Mesenteric fat pad (tissue), 1 donor: ENCODE results near the gene CEP162. TPM values are rescaled to one million over a fixed set of nuclear protein-coding genes. Genes with fewer than 3 reads are reported as not detected.
"Not testable (repeated sequence)": the region's sequence is repeated elsewhere in the genome, so short reads cannot be mapped to it uniquely, and the experiment has no call there.

Experiments
- DNase-seq: peaks from one replicate; pipeline ENCODE4 v3.0.0-alpha.2; 2020; ENCODE audit warnings: low spot score
- long read RNA-seq: library from polyadenylated mRNA; unstranded; transcript quantifications from one replicate; pipeline ENCODE4 v2.0.0, GENCODE V29; 2020
- total RNA-seq: library from RNA; stranded (reverse); fragmentation: NEBNext Ultra II Directional; extraction: Animal tissue kit (Norgen Biotek cat#: 25700); gene quantifications from one replicate; pipeline ENCODE4 v1.2.1, GENCODE V29; 2021
- donor health status: DM: yes; HTN: yes; CAD: no.

CEP162 gene, protein sequence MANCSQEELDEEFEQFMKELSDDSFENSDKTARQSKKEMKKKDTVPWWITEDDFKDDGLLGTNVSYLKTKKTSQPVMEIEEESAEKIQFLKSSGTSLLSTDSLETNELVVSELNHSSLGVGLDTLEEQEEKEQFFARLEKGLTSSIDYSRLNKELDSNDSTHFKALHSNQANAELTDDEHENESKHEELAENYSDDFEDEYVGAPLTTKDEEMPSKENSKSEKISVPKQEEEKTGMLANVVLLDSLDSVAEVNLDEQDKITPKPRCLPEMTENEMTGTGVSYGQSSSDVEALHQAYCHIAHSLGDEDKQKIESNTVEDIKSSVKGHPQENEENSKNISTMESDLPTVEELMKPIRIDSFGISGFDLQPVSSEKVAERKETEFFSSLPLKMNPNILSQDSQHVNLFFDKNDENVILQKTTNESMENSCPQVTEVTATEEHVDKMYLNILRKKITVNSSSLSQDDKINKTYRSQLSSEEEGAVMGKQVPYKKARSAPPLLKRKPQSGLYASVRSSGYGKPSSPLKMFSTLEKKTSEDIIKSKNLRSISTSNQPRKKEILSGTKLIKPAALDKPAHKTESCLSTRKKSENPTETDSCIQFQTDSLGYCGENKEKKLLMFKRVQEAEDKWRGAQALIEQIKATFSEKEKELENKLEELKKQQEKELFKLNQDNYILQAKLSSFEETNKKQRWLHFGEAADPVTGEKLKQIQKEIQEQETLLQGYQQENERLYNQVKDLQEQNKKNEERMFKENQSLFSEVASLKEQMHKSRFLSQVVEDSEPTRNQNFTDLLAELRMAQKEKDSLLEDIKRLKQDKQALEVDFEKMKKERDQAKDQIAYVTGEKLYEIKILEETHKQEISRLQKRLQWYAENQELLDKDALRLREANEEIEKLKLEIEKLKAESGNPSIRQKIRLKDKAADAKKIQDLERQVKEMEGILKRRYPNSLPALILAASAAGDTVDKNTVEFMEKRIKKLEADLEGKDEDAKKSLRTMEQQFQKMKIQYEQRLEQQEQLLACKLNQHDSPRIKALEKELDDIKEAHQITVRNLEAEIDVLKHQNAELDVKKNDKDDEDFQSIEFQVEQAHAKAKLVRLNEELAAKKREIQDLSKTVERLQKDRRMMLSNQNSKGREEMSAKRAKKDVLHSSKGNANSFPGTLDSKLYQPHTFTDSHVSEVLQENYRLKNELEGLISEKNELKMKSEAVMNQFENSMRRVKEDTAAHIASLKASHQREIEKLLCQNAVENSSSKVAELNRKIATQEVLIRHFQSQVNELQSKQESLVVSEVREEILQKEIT (N-terminal part only)
- 5.4 TPM for total RNA-seq
- long read RNA-seq, partial matches to known transcripts: 5 of 8 reads
- long read RNA-seq, other reads (novel, unspliced or antisense): 3 of 8 reads

DNA sequence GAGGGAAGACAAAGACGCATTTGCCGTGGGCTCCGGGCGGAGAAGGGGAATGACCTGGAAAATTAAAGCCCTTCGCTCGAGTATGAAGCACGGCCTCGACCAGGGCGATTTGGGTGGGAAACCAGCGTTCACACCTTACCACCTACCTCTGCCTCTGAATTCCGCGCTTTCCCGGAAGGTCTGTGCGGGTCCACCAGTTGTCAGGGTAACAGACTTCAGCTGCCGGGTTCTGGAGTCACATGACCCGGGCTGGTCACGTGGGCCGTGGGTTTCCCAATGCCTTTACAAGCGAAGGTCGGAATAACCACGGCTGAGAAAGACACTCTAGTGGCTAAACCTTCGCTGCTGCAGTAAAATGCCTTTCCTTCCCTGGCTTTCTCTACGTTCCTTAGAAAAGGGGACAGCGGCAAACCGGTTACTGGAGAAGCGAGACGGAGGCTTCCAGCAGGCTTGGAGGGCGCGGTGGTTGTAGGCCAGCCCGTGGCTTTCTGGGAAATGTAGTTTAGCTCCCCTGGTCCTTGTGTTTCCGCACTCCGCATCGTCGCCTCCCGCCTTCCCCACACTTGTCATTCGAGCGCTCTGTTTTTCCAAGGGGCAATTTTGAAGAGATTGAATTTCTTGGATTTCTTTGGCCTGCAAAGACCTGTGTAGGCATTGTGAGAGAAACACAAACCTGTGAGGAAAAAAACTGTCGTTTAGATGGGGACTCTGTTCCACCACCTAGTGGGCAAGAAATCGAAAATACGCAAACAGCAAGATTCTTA lies at the start of gene CEP162:
CEP162 (minus strand) TSS at position 210 of the 764 bp plus-strand sequence. CDS start 1,250 bp downstream, outside the sequence.
- peak; percentile 96 for DNase-seq

- DNase-seq: no peak
Observed at GRCh38 chr6:84274856-84275255, 47.4 kb upstream of the CEP162 start.

DNA sequence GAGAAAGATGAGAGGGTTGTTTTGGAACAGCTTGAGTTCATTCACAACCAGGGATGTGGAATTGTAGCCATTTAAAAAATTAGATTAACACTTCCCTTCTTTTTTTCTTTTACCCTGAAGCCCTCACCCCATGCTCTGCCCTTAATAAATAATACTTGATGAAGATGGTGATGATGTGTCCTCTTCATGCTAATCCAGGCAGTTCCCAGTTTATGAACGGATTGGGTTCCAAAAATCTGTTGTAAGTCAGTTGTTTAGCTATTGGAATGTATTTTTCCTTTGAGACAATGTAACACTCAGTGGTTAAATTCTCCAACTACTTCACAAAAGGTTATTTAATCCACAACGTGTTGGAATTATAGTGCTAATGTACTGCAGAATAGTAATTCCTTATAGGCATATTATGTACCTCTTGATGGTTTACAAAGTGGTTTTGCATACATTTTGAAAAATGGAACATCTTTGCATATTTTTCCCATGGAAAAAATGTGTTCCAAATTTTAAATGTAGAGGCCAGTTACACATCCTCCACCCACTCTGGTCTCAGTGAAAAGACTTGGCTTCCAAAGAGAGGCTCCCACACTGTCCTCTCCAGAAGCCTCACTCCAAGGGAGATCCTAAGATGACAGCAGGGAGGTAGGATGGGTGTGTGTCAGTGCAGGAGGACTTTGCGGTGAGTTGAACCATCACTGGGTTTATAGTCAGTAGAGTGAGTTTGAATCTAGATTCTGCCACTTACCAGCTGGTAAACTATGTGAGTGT lies 45.8 kb upstream of the CEP162 start:
- no peak for DNase-seq

DNA sequence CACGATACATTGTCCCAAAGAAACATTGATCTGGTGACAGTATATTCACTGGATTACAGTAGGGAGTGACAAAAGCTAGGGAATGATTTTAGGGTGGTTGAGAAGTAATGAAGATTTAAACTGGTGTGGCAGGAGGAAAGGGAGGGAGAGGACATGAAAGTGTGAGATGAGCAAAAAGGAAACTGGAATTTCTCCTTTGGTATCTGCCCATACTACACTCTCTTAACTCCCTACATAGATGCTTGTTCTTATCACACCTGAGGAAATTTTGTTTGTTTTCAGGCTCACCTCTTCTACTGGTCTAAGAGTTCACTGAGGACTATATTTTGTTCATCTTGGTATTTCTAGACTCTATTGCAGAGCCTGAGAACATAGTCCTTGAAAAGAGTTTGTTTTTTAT lies 44.9 kb upstream of the CEP162 start:
- DNase-seq: no peak

DNA sequence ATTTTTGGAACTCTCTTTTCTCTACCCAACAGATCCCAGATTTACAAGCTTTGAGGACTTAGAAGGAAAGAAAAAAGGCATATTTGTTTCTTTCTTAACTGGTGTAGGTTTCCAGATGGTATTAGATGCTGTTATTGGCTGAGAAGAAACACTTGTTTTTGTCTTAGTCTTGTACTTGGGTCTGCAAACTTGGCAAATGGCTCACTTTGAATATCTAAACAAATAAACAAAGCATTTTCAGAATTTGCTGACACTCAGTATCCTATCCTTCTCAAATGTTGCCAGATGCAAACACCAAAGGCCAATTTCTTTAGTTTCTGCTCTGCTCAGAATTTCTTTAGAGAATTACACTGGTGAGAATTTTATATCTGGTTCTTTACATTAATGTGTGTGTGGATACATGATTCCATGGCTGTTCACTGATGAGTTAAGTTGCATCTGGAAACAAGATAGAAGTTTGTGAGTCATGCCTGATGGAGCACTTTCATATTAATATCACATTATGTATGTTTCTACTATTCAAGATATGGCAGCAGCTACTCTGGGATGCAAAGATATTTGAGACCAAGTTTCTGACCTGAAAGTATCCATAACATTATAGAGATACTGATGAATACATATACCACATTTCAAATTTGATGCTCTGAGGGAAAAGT lies 43.7 kb upstream of the CEP162 start:
- DNase-seq: no peak

DNA sequence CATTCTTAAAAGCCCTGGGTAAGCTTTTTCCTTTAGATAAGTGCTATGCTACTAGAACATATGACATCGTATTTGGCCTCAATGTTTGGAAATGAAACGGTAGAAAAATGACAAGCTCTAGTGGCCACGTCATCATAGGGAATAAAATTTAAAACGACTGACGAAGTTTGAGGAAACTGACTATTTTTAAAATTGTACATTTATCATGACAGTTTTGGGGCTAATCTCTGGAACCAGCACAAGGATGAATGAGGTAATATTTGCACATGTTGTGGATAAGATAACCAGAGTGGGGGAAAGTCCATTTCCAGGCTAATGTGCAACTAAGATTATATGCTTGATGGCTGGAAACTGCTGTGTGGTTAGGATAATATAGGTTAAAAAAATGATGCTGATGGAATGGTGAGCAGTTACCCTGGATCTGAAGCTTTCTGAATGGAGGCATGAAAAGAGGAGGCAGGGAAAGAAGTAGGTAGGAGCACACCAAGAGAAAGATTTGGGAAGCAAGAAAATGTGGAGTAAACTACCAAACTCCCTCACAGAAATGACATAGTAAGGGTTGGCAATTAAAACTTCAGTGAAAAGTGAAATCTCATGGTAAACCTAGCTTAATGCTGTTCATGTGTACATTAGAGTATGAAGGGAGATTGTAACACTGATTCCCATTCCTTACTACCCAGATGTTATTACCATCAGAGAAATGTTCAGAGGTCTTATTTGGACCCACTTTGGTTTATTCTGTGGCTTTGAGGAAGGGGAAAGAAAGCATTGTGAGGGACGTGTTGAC lies 42.7 kb upstream of the CEP162 start:
- DNase-seq: no peak

DNA sequence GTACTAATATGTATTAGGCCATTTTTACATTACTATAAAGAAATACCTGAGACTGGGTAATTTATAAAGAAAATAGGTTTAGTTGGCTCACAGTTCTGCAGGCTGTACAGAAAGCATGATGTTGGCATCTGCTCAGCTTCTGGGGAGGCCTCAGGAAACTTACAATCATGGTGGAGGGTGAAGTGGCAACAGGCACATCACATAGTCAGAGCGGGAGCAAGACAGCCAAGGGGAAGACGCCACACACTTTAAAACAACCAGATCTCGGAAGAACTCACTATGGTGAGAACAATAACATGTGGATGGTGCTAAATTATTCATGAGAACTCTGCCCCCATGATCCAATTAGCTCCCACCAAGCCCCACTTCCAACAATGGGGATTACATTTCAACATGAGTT lies 41.3 kb upstream of the CEP162 start:
- DNase-seq: no peak

GRCh38 chr6:84263557-84263956 lies 36.1 kb upstream of the CEP162 start:
- no peak for DNase-seq

DNA sequence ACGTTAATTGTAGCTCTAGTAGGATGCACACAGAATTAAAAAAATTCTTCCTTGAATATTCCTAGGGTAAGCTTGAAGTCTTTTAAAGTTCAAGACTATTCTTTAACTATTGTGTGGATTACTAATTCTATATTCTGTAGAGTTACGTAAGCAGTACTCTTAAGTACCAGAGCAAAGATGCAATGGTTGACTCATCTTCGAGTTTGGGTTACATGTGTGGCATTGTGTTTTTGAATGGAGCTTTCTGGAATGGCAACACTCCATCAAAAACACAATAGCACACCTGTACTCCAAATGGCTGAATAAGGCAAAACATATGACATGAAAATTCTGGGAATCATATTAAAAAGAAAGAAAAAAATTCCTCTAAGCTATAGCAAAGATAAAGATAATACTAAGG lies 33.5 kb upstream of the CEP162 start:
- no peak for DNase-seq

DNA sequence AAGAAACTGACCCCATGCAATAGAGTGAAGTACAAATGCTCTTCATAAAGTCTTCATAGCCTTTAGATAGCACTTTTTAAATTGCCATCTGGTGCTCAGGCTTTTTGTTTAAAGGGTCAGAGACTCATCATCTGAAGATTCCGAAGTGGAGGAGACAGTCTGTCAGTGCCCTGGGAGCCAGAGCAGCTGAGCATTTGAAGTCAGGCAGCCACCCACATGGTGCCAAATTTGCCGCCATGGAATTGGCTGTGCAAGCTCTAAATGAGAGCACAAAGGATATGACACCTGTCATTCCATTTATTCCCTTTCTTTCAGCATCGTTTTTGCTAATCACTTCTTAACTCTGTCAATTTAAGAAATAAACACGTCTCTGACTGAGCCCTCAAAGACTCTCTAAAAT lies 32.8 kb upstream of the CEP162 start:
- no peak for DNase-seq

DNA sequence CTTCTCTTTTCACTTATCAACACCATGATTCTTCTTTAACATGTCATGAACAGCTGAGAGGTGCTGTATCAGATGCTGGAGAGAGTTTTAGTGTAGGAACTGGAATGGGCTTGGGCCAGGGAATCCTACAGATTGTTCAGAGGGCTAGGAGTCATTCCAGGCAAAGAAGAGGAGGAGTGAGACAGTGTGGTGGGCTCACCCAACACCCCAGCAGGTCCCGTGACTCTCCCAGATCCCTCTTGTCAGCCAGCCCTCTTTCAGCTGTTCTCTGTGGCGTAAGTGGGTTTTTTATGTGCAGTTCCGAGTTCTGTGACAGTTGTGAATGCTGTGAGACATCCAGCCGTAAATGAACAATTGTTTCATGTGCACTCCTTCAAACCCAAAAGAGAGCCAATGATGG lies 31.4 kb upstream of the CEP162 start:
- no peak for DNase-seq

DNA sequence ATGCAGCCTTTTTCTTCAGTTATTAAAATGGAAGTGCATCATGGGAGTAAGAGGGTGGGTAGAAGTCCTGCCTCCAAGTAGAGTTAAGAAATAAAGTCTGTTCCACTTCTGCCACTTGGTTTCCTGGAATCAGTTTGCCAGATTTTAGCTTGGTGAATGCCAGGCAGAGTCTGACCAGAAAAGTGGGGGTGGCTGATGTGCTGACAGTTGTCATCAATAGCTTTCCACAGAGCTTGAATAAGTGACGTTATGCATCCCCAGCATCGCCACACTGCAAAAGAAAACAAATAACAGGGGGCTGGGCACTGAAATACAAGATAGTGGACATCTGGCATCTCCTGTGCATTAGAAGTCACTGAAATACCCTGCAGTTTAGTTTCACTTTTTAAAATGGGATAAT lies 30.8 kb upstream of the CEP162 start:
- no peak for DNase-seq

DNA sequence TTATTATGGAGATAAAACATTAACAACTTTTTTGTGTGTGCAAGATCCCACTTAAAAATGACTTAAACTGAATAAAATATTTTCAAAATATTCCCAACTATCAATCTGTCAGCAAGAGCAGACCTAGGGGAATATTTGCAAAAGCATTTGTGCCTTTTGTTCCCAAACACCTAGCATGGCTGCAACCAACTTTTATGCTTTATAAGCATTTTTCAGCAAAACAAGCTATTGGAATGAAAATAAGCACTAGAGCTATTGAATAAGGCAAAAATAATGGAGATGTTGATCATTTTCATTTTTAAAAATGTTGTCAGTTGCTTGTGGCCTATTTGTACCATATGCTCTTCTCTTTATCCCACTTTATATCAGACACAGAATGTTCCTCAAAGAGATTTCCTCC lies 28.2 kb upstream of the CEP162 start:
- no peak for DNase-seq

DNA sequence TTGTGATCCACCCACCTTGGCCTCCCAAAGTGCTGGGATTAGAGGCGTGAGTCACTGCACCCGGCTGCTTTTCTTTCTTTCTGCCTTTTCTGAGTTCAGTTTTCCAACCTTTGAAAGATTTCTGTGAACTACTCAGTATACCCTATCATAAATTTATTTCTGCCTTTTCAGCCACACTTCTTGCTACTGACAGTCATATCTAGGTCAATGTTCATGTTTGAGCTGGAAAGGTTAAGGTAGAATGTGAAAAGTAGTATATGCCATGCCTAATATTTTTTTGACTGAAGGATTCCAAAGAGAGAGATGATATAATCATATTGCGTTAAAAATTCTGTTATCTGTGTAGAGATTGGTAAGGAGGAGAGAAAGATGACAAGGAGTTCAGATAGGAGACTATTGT lies 25.9 kb upstream of the CEP162 start:
- DNase-seq: no peak

DNA sequence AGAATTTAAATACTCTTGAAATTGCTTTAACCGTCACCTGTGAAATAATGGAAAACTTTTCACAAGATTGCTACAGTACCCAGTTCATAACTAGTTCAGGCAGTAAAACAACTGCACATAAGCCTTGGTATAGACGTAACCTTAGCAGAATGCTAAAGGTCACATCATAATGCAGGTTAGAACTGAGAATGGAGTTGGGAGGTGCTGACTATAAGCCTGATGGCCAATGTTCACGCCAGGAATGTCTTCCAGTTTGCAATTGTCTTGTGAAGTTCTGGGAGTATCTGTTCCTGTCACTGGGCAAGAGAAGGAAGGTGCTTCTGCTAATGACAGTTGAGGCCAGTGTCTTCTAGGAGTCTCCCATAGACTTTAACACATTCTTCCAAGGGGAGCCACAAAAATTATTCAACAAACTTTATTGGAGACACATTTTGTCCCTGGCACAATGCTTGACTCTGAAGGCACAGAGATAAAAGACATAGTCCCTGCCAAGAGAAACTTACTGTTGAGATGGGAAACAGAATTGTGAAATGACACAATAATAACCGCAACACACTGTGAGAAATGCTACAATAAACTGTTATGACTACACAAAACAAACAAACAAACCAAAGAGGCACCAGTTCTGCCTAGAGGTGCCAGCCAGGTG lies 24.6 kb upstream of the CEP162 start:
- no peak for DNase-seq

GRCh38 chr6:84249724-84250123 lies 22.3 kb upstream of the CEP162 start:
- no peak for DNase-seq

GRCh38 chr6:84244416-84245081 lies 17.1 kb upstream of the CEP162 start:
- not testable (repeated sequence) for DNase-seq
